ENCODE results near the gene LASP1.

GRCh38 chr17:38885728-38886642, 16.1 kb downstream of the LASP1 start:
- no peak for TF ChIP-seq CTCF (IDR thresholded peaks at IDR 0.05)
- TF ChIP-seq REST (IDR thresholded peaks at IDR 0.05; ENCODE audit: low read depth, low read length): no peak
- no peak for TF ChIP-seq YY1 (IDR thresholded peaks at IDR 0.05; ENCODE audit: low read depth)
- no peak for TF ChIP-seq POLR2AphosphoS5 (IDR thresholded peaks at IDR 0.05; ENCODE audit: low read depth, low read length)
- no peak for TF ChIP-seq USF1 (IDR thresholded peaks at IDR 0.05; ENCODE audit: borderline replicate concordance, low read depth)
- no peak for TF ChIP-seq EP300 (IDR thresholded peaks at IDR 0.05; ENCODE audit: borderline replicate concordance in 1 of 2, low read depth in 1 of 2, low read length in 1 of 2)
- TF ChIP-seq SMC3 (IDR thresholded peaks at IDR 0.05; ENCODE audit: low read depth, low read length): no peak
- no peak for TF ChIP-seq SIN3A (IDR thresholded peaks at IDR 0.05; ENCODE audit: borderline replicate concordance, low read depth, low read length)
- TF ChIP-seq MXI1 (IDR thresholded peaks at IDR 0.05; ENCODE audit: low read depth, low read length): no peak
- no peak for TF ChIP-seq EZH2phosphoT487 (IDR thresholded peaks at IDR 0.05; ENCODE audit: borderline replicate concordance, low read depth)

All from SK-N-SH (cell line).